HG02970 (cell line): ENCODE results near the gene PCSK5.
A peak's percentile ranks its signal among the peaks of the same experiment; 100 is the strongest.
"Not testable (repeated sequence)": the region's sequence is repeated elsewhere in the genome, so short reads cannot be mapped to it uniquely, and the experiment has no call there.

Source experiments
- ATAC-seq: cut with Tn5 transposase; IDR thresholded peaks from one replicate; pipeline ENCODE4 v1.9.1; 2021; ENCODE audit warnings: mild to moderate bottlenecking, moderate library complexity, moderate number of reproducible peaks; ENCODE audit not compliant: unreplicated experiment, low FRiP score

PCSK5 gene

DNA sequence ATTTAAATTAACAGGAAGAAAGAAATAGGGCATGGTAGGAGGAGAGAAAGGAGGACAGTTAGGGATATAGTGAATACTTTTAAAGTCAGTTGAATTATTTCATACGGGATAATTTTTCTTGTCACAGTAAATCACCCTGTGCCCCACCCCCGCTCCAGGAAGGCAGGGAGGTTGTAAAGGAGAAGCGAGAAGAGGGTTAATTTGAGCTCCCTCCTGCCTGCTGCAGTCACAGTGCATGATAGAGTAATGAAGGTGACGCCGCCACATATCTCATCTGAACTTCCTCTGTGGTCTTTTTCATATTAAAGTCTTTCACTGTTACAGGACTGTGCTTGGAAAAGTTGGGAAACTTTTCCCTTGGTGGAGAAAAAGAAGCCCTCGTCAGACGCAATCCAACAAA, 896 bp upstream of the PCSK5 start:
- ATAC-seq, result no peak

DNA sequence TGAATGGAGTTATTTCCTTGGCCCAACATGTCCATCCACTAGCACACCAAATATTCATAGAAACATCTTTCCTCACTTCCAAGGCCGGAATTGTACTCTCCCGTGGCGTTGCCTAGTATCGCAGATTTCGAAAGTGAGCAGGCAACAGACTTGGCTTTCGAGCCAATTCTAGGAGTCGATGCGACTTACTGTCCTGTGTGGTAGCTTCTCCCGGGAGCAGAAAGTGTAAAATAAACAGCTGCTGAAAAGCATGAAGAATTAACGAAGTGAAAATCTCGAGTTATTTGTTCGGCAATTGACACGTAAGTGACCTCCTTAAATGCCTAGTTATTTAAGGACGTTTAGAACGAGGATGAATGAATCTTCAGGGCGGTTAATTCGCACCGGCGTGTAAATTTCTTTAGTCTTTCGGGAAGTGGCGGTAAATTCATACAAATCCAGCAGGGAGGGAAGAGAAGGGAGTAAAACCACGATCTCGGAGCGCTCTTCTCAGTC, 449 bp upstream of the PCSK5 start:
- no peak for ATAC-seq

DNA sequence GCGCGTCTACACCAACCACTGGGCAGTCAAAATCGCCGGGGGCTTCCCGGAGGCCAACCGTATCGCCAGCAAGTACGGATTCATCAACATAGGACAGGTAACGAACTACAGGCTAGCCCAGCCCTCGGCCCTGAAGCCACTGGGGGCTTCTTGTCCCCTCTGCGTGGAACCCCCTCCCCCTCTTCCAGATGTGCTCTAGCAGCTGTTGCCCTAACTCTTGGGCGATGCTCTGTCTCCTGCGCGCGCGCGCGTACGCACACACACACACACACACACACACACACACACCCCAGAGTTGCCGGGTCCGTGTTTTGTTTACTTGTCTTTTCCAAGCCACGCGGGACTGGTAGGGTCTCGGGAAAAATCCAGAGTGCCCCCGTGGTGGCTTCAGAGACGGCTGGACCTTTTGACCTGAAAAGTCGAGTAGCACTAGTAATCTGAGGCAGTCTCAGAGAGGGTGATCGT, 836 bp downstream of the PCSK5 start:
- ATAC-seq, result peak; percentile 10

DNA sequence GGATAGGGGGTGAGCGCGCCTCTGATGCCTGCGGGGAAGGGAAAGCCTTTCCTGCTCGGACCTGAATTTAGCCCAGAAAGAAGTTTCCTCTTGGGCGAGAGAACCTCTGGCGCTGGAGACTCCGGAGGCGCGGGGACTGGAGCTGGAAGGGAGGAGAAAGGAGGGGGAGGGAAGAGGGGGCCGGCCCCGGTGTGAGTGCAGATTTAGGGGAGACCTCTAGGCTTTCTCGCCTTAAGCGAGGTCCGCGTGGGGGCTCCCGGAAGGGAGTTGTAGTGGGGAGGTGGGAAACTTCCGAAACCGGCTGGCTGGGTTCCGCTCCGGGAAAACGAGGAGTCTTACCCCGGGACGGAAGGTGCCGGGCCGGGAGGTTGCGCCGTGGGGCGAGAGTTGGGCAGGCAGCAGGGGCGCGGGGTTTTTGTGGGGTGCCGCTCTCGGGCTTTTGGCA, 1.3 kb downstream of the PCSK5 start:
- ATAC-seq, result no peak

DNA sequence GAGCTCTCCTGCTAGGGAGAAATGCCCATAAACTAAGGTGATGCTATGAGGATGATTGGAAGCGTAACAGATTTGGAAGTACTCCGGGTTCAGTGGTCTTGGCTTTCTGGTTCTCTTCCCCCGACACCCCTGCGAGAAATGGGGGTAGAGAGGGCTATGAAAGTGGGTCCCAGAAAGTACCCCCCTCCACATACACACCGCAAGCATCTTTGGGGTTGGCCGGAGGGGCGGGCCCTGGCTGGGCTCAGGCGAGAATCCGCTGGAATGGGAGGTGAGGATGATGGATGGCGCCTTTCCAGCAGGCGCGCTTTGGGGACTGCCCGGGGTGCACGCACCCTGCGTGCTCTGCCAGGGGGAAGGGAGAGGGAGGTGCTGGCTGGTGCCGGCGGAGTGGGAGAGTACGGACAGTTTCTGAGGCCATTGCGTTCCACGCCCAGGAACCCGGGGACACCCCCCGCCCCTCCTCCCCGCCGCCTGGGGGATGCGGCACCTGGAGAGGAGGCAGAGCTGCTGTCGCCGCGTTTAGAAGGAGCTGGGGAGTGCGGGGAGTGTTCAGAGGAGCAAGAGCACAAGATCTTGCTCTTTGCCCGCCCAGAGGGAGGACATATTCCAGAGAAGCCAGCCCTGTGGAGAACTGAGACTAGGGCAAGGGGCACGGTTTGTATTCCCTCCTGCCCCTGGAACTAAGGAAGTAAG, 1.9 kb downstream of the PCSK5 start:
- ATAC-seq, result no peak

DNA sequence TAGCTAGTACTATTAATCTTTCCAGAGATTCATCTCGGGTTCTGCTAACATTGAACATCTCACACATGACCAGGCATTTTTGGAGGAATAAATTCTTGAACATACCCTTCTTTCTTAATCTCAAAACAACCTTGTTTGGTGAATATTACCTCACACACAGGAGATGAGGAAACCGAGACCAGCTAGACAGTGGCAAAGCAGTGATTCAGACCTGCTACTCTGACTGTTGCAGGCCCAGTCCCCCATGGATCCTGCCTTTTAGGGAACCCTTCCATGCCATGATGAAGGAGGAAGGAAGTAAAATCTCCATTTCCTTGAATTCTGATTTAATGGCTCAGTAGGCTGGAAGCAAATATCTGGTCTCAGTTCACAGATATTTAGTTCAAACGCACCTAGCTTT, 2.6 kb downstream of the PCSK5 start:
- no peak for ATAC-seq

DNA sequence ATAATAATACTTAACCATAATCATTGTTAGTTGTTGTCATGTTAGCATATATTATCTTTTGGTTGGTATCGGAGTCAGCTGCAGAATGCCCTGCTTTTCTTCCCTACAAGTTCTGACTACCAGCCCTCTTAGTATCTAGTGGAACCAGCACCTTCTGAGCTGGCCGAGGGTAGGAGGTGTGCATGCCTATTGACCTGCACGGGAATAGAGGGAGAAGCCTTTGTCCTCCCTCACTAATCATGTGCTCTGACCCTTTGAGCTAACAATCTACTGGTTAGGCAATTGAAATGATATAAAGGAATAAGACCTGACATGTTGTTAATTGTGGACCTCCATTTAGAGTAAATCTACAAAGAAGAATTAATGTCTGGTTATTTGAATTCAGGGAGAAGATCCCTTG, 4.1 kb downstream of the PCSK5 start:
- no peak for ATAC-seq

DNA sequence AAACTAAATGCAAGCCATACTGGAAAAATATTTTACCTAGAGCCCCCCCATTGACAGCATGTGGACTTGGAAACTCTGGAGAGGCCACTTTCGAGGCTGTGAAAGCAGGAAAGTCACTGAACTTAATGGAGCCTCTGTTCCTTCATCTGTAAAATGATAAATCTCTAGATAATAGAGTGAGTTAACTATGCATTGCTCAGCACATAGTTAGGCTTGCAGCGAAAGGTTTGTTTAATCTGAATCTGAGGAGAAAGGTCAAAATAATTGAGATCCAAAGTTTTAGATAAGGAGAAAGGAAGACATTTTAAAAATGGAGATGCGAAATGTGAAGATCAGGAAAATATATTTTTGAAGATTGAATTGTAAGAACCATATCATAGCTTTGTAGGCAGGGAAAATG, 4.6 kb downstream of the PCSK5 start:
- ATAC-seq, result no peak

DNA sequence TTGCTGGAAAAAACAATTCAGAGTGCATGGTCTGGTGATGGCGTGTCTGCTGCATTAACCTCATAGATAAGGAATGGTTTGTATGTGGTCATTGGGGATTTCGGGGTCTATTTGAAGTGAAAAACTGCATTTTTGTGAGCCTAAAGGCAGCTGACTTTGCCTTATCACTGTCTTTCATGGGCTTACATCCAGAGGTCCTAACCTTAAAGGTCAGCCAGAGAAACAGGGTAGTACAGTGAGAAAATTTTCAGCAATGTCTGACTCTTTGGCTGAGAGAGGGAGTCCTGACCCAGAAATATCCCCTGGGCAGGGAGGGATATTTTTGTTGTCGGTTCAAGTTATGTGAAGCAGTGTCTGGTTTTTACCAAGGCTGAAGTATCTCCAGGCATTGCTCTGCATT, 5.7 kb downstream of the PCSK5 start:
- ATAC-seq, result no peak

DNA sequence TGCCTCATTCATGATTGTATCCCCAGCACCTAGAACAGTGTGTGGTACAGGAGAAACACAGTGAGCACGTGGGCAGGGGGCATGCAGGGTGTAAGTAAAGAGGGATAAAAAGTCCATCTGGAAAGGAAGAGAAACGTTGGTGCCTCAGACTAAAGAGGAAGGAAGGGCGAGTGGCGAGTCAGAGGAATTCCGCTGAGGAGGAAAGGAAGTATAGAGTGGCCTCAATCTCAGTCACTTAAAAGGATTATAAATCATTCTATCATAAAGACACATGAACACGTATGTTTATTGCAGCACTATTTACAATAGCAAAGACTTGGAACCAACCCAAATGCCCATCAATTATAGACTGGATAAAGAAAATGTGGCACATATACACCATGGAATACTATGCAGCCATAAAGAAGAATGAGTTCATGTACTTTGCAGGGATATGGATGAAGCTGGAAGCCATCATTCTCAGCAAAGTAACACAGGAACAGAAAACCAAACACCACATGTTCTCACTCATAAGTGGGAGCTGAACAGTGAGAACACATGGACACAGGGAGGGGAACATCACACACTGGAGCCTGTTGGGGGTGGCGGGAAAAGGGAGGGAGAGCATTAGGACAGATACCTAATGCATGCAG, 10.5 kb downstream of the PCSK5 start:
- ATAC-seq, result not testable (repeated sequence)

DNA sequence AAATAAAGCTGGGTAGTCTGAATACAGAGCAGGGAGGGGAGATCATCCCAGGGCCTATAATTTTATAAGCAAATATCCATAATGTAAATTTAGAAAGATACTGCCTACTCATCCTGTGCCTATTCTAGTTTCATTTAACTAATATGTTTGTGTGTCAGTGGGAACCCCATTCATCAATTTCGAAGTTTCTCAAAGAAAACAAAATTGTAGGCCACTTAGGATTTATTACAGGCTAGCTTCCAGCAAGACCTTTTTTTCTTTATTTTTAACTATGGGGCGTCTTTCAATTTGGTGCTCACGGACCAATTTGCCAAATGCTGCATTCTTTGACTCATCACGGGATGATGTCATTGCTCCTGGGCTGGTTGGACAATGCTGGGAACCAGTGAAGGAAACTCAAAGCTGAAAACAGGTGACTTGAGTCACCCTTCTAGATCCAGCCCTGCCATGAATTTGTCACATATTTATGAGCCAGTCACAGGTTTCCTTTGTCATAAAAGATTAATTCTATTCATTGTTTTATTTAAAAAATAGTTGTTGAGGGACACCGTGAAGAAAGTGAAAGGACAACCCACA, 13.4 kb downstream of the PCSK5 start:
- no peak for ATAC-seq

DNA sequence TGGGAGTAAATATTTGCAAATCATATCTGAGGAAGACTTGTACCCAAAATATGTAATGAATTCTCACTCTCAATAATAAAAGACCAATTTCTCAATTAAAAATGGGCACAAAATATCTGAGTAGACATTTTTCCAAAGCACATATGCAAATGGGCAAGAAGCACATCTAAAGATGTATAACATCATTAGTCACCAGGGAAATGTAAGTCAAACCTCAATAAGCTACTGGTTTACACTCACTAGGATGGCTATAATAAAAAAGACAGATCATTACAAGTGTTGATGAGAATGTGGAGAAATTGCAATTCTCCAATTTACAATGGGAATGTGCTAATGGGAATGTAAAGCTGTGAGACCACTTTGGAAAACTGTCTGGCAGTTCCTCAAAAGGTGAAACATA, 13.9 kb downstream of the PCSK5 start:
- ATAC-seq, result no peak

DNA sequence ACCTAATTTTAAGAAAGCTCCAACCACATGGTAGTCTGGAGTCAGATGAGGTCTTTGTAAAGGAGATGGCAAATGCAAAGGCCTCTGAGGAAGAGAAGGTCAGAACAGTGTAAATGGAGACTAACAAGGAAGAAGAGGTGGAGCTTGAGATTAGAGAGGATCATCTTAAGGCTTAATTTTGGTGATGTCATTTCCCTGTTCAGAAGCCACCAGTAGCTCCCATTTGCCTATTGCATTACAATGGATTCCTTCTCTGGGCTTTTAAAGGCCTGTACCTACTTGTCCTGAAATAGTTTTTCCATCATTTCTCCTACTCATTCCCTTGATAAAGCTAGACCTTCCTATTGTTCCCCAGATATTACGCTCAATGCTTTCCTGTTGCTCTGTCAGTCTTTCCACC, 16.1 kb downstream of the PCSK5 start:
- ATAC-seq, result no peak

DNA sequence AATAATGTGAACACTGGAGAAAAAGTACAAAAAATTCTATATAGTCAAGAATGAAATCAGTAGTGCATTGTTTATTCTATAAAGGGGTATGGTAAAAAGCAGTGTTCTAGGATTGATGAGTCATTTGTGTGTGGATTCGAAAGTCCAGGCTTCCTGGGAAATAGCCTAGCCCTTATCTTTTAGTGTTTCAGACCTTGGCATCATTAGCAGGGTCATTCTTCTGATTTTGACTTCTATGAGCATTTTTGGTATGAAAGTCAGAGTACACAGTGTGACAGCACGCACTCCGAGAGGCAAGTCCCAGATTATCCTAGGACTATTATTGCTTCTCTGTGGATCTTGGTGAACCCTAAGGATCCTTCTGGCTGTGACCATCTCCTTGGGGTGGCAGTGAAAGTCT, 16.9 kb downstream of the PCSK5 start:
- ATAC-seq, result no peak

DNA sequence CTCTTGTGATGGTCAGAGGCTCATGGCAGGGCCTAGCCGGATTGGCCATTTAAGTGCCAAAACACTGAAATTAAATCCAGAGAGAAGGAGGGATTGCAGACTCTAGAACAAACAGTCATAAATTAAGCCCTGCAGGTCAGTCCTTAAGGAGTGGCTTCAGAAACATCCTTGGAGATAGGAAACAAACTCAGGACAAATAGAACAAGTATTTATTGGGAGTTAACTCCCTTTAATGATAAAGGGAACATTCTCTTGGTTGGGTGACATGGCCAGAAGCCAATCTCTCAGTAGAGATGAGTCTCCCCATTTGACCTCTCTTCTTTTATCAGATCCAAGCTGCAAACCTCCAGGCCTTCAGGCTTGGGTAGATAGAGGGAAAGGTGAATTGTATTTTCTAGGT, 17.4 kb downstream of the PCSK5 start:
- no peak for ATAC-seq

DNA sequence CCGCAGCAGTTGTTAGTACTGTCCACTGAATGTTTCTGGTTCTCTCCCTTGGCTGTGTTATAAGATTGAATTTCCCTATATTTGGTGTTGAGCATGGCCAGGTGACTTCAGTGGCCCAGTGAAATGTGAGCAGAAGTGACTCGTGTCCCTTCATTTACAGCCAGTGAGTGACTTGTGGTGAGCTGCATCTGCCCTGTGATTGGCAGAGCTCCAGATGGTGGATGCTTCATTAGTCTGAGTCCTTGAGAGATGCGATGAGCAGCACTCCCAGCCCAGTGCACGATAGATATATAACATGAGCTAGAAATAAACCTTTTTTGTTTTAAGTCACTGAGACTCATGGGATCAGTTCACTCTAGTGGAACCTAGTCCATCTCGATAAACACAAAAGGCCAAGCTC, 19.3 kb downstream of the PCSK5 start:
- no peak for ATAC-seq

DNA sequence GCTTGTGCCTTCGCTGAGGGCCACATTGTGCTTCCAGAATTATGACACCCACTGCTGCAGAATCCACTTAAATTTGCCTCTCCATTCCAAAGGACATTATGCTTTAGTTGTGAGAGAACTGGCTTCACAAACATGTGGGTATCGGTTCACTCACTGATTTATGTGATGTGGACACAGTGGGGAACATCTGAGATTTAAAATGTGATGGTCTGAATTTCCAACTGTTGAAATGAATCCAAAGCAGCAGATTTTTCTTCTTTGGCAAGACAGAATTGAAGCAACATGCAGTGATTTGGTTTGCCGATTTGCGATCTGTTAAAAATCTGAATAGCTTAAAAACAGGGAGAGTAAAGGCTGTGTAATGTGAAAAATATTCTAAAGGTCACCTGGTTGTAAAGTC, 20.3 kb downstream of the PCSK5 start:
- ATAC-seq, result no peak

DNA sequence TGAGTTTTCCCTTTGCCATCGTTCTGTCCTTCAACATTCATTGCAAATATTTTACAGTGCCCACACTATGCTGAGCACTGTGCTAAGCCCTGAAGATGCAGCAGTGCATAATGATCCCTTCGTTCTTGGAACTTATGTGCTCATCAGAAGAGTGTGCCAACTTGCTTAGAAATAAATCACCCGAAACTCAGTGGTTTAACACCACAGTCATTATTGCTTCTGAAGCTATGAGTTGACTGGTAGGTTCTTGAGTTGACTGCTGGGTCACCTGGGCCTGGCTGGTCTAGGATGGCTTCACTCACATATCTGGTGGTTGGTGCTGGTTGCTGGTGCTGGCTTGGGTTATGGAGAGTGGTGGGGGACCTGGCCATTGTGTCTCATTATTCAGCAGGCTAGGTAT, 20.9 kb downstream of the PCSK5 start:
- no peak for ATAC-seq

DNA sequence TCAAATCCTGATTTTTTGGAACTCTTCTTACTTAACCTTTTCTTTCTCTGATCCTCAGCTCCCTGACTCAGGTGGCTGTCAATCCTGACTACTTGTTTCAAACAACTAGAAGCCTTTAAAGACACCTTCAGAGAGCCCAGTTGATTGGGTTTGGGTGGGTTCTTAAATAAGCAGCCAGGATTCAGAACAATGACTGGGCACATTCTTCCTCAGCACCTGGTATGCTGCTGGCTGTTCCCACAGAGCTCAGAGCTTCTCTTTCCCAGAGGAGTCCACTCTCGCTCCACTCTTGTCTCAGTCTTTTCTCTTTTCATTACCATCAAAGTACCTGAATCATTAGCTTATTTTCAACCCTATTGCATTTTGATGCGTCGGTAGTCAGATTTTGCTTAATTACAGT, 22.5 kb downstream of the PCSK5 start:
- no peak for ATAC-seq

DNA sequence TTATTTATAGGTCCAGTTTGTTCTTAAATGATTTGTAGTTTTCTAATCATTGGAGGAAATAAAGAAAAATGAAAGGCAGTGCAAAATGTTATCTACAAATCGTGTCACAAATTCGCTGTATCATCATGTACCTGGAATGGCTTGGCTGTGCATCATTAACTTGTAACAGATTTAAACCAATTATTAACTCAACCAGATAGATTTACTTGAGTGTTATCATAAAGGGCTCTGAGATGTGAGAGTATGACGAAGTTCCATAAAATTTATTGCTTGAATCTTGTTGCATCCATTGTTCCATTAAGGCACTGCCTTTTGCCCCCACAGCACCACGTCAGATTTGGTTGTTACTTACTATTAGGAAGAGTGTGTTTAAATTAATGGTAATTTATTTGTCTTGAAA, 23.5 kb downstream of the PCSK5 start:
- no peak for ATAC-seq

DNA sequence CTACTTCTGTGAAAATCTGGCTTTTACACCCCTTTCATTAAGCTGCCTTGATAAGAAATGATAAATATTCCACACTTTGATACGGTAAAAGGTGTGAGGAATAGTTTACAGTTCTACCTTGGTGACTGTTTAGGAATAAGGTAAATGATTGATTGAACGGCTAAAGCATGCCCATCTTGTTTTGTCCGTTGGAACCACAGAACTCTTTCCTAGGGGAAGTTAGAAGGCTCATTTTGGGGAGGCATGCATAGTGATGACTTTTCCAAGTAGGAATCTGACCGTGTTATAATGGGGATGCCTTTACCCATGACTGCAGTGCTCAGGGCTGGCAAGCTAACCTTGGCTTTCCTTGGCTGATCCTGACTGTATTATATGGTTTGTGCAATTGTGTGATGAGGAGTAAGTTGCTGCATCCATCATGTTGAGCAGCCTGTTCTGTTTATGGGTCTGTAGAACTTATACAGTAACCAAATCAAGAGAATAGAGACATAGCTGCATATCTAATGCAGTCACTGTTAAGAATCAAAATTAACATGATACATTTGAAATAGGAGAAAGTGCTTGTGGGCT, 24.5 kb downstream of the PCSK5 start:
- ATAC-seq, result no peak

DNA sequence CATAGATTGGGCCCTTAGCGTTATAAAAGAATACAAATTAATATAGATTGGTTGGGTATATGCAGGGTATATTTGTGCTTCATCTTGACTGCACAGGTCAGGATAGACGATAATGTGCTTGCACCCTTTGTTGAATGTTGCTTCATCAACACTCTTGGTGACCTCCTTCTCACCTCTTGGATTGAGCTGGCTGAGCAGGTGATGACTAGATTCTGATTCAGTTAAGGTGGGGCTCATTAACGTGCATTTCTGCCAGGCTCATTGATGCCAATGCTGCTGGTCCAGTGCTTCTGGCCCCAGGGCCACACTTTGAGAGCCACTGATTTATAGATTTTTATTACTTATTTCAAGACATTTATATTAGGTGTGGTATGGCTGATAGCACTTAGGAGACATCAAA, 27.7 kb downstream of the PCSK5 start:
- ATAC-seq, result no peak
